GM23248 (cell line): ENCODE results near the gene KCTD17. TPM values are rescaled to one million over a fixed set of nuclear protein-coding genes. Genes with fewer than 3 reads are reported as not detected.

Experiments used
- DNase-seq: peaks from one replicate; pipeline ENCODE4 v3.0.0-alpha.2; 2015
- H2AFZ ChIP-seq: fragments of 200-600 bp; sonication (generic); 2 replicates; pipeline ENCODE4 v1.6.1; 2016; ENCODE audit warnings: antibody characterized with exemption
- H3F3A ChIP-seq: fragments of 200-600 bp; sonication (generic); 2 replicates; pipeline ENCODE4 v1.6.1; 2016; ENCODE audit warnings: mild to moderate bottlenecking, antibody characterized with exemption, mixed run types; ENCODE audit not compliant: insufficient read depth
- H3K27ac ChIP-seq: fragments of 200-600 bp; sonication (generic); 2 replicates; pipeline ENCODE4 v1.5.1; 2016; ENCODE audit warnings: mild to moderate bottlenecking
- H3K27me3 ChIP-seq: fragments of 200-600 bp; sonication (generic); replicated peaks from 2 replicates; pipeline ENCODE4 v1.6.1; 2016; ENCODE audit warnings: mild to moderate bottlenecking; ENCODE audit not compliant: insufficient read depth
- H3K36me3 ChIP-seq: fragments of 200-600 bp; sonication (generic); 2 replicates; pipeline ENCODE4 v1.6.1; 2016; ENCODE audit warnings: low read depth, mild to moderate bottlenecking
- H3K4me1 ChIP-seq: fragments of 200-600 bp; sonication (generic); 2 replicates; pipeline ENCODE4 v1.6.1; 2016; ENCODE audit warnings: mild to moderate bottlenecking; ENCODE audit not compliant: insufficient read depth
- H3K4me2 ChIP-seq: fragments of 200-600 bp; sonication (generic); one replicate; pipeline ENCODE4 v1.6.1; 2016; ENCODE audit warnings: mild to moderate bottlenecking; ENCODE audit not compliant: unreplicated experiment
- H3K4me3 ChIP-seq: fragments of 200-600 bp; sonication (generic); 2 replicates; pipeline ENCODE4 v1.5.1; 2016; ENCODE audit warnings: mild to moderate bottlenecking
- H3K79me2 ChIP-seq: fragments of 200-600 bp; sonication (generic); 2 replicates; pipeline ENCODE4 v1.6.1; 2016; ENCODE audit warnings: mild to moderate bottlenecking; ENCODE audit not compliant: insufficient read depth
- H3K9ac ChIP-seq: fragments of 200-600 bp; sonication (generic); 2 replicates; pipeline ENCODE4 v1.6.1; 2016; ENCODE audit warnings: mild to moderate bottlenecking
- H3K9me2 ChIP-seq: fragments of 200-600 bp; sonication (generic); 2 replicates; pipeline ENCODE4 v1.6.1; 2016; ENCODE audit warnings: mixed run types, mild to moderate bottlenecking, moderate library complexity; ENCODE audit not compliant: insufficient read depth
- H3K9me3 ChIP-seq: fragments of 200-600 bp; sonication (generic); one replicate; pipeline ENCODE4 v1.6.1; 2017; ENCODE audit warnings: low read depth
- H4K20me1 ChIP-seq: fragments of 200-600 bp; sonication (generic); 2 replicates; pipeline ENCODE4 v1.6.0; 2016; ENCODE audit not compliant: insufficient read depth
- EZH2 ChIP-seq: fragments of 200-600 bp; sonication (generic); IDR thresholded peaks from 2 replicates; pipeline ENCODE4 v1.6.1; 2018; ENCODE audit warnings: antibody characterized with exemption, mild to moderate bottlenecking; ENCODE audit not compliant: insufficient read depth, poor library complexity, severe bottlenecking
- EZH2phosphoT487 ChIP-seq: fragments of 200-600 bp; sonication (generic); IDR thresholded peaks from 2 replicates; pipeline ENCODE4 v1.6.1; 2018; ENCODE audit warnings: antibody characterized with exemption, moderate library complexity, mild to moderate bottlenecking, low read depth; ENCODE audit not compliant: insufficient read depth
- WGBS, 2 experiments: methylation state at CpG; one replicate each; pipeline ENCODE4 v1.1.6; 2015 to 2017; ENCODE audit warnings: low lambda C conversion rate in 2 of 2, low coverage in 1 of 2; ENCODE audit errors: missing lambda C conversion rate in 2 of 2; 5-methylcytosine and 5-hydroxymethylcytosine counted together
- in situ Hi-C: fragments of 300-500 bp; cut with MboI; formaldehyde crosslinking; loops from 2 replicates; pipeline ENCODE4 v1.15.0; 2020
- polyA plus RNA-seq: library from polyadenylated mRNA; unstranded; fragments of >200 nt; fragmentation: Nextera tagmentation; extraction: Ambion mirVana; gene quantifications from 2 replicates; pipeline ENCODE4 v1.2.1, GENCODE V29; 2016
- total RNA-seq: library from RNA; depleted of rRNA; stranded (reverse); fragments of >200 nt; shearing (Covaris generic); gene quantifications from 2 replicates; pipeline ENCODE4 v1.2.3, GENCODE V29; 2014

The KCTD17 gene
- total and polyA plus RNA-seq, 2 experiments from 2014 or later: 41.6 to 59.6 TPM

- no peak overlapping the region for H3K4me3 ChIP-seq
- 68 to 69% methylated on average over 15 of the region's 15 CpGs for WGBS, 2 experiments
- H3K79me2 ChIP-seq: no peaks in the 10 kb centered on the region
- in situ Hi-C loops: no loop called here
- H3K27me3 ChIP-seq: peaks cover 16% of the 10 kb centered on the region
- no peaks in the 10 kb centered on the region for H3F3A ChIP-seq
- peak; percentile 59 for DNase-seq
- no peak overlapping the region for H3K4me2 ChIP-seq
- H4K20me1 ChIP-seq: no peaks in the 10 kb centered on the region
- no peak overlapping the region for H3K9ac ChIP-seq
- no peak overlapping the region for H2AFZ ChIP-seq
- no peak overlapping the region for H3K27ac ChIP-seq
- no peaks in the 10 kb centered on the region for H3K4me1 ChIP-seq
- no peak for TF ChIP-seq EZH2
- no peak for TF ChIP-seq EZH2phosphoT487
- H3K9me3 ChIP-seq: no peaks in the 10 kb centered on the region
- H3K36me3 ChIP-seq: no peaks in the 10 kb centered on the region
- H3K9me2 ChIP-seq: no peaks in the 10 kb centered on the region
Measured at GRCh38 chr22:37079668-37080171, 28.2 kb downstream of the KCTD17 start.

GRCh38 chr22:37080438-37080837 is 28.9 kb downstream of the KCTD17 start:
- no peaks in the 10 kb centered on the region for H3K4me1 ChIP-seq
- no peak overlapping the region for H3K4me3 ChIP-seq
- no peak for DNase-seq
- no peaks in the 10 kb centered on the region for H4K20me1 ChIP-seq
- no peaks in the 10 kb centered on the region for H3K9me2 ChIP-seq
- no peak for TF ChIP-seq EZH2phosphoT487
- TF ChIP-seq EZH2: no peak
- no peak overlapping the region for H3K9ac ChIP-seq
- H2AFZ ChIP-seq: no peak overlapping the region
- in situ Hi-C loops: no loop called here
- no peaks in the 10 kb centered on the region for H3F3A ChIP-seq
- no peaks in the 10 kb centered on the region for H3K79me2 ChIP-seq
- H3K27ac ChIP-seq: no peak overlapping the region
- H3K36me3 ChIP-seq: no peaks in the 10 kb centered on the region
- WGBS, 2 experiments: 65 to 71% methylated on average over 6 of the region's 6 CpGs
- H3K9me3 ChIP-seq: no peaks in the 10 kb centered on the region
- H3K4me2 ChIP-seq: no peak overlapping the region
- H3K27me3 ChIP-seq: peaks cover 14% of the 10 kb centered on the region

GRCh38 chr22:37080838-37081237 is 29.3 kb downstream of the KCTD17 start:
- H3K27me3 ChIP-seq: peaks cover 10% of the 10 kb centered on the region
- no peak overlapping the region for H3K4me3 ChIP-seq
- H4K20me1 ChIP-seq: no peaks in the 10 kb centered on the region
- TF ChIP-seq EZH2 (no peak), EZH2phosphoT487 (no peak)
- H3K4me2 ChIP-seq: no peak overlapping the region
- H2AFZ ChIP-seq: no peak overlapping the region
- H3K27ac ChIP-seq: no peak overlapping the region
- H3K36me3 ChIP-seq: no peaks in the 10 kb centered on the region
- H3K4me1 ChIP-seq: no peaks in the 10 kb centered on the region
- WGBS, 2 experiments: 56 to 70% methylated on average over 12 of the region's 12 CpGs
- no peaks in the 10 kb centered on the region for H3F3A ChIP-seq
- in situ Hi-C loops: no loop called here
- H3K9me3 ChIP-seq: no peaks in the 10 kb centered on the region
- DNase-seq: no peak
- no peak overlapping the region for H3K9ac ChIP-seq
- no peaks in the 10 kb centered on the region for H3K9me2 ChIP-seq
- H3K79me2 ChIP-seq: no peaks in the 10 kb centered on the region

GRCh38 chr22:37082251-37082873 is 30.8 kb downstream of the KCTD17 start:
- no peaks in the 10 kb centered on the region for H3K79me2 ChIP-seq
- H3K4me1 ChIP-seq: no peaks in the 10 kb centered on the region
- no peaks in the 10 kb centered on the region for H3F3A ChIP-seq
- no peaks in the 10 kb centered on the region for H3K9me3 ChIP-seq
- H3K4me3 ChIP-seq: no peak overlapping the region
- DNase-seq: no peak
- H3K4me2 ChIP-seq: no peak overlapping the region
- no peaks in the 10 kb centered on the region for H3K36me3 ChIP-seq
- in situ Hi-C loops: no loop called here
- WGBS, 2 experiments: 61 to 64% methylated on average over 10 of the region's 10 CpGs
- no peak overlapping the region for H3K27ac ChIP-seq
- no peak overlapping the region for H2AFZ ChIP-seq
- H3K27me3 ChIP-seq: peaks cover 3% of the 10 kb centered on the region; the same call in 1 of the 2 replicates
- no peaks in the 10 kb centered on the region for H3K9me2 ChIP-seq
- H3K9ac ChIP-seq: no peak overlapping the region
- H4K20me1 ChIP-seq: no peaks in the 10 kb centered on the region
- TF ChIP-seq EZH2phosphoT487 (no peak), EZH2 (no peak)
